HEK293 (cell line): ENCODE measurements around the gene TOPORS.

Source experiments
- HOXA7 ChIP-seq: sonication (generic); formaldehyde crosslinking; IDR thresholded peaks from 2 replicates; pipeline ENCODE4 v1.8.1; 2022; ENCODE audit warnings: missing genetic modification reagents, borderline replicate concordance
- TF ChIP-seq, protein P1 (sequence below): fragments of 450-650 bp; formaldehyde crosslinking; IDR thresholded peaks from 2 replicates; pipeline ENCODE4 v1.5.1; 2016; ENCODE audit warnings: missing biosample characterization, missing genetic modification characterization
- TF ChIP-seq, protein P2 (sequence below): fragments of 450-650 bp; formaldehyde crosslinking; IDR thresholded peaks from 2 replicates; pipeline ENCODE4 v1.5.1; 2016; ENCODE audit warnings: missing biosample characterization, missing genetic modification characterization

DNA sequence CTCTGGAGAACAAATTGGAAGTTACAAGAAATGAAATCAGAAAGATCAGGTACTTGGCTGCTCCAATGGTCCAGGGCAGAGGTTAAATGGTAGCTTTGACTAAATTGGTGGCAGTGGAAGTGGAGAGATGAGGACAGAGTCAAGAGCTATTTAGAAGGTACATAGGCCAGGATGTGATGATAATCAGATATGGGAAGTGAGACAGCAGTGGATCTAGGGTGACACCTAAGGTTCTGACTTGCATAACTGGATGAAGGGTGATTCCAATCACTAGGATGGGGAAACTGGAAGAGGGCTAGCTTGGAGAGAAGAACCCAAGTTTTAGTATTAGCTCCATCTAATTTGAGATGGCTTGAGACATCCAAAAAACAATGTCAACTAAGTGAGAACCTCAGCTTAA is 44.5 kb upstream of the TOPORS start:
- no peak for TF ChIP-seq HOXA7
- TF ChIP-seq, protein P1, sequence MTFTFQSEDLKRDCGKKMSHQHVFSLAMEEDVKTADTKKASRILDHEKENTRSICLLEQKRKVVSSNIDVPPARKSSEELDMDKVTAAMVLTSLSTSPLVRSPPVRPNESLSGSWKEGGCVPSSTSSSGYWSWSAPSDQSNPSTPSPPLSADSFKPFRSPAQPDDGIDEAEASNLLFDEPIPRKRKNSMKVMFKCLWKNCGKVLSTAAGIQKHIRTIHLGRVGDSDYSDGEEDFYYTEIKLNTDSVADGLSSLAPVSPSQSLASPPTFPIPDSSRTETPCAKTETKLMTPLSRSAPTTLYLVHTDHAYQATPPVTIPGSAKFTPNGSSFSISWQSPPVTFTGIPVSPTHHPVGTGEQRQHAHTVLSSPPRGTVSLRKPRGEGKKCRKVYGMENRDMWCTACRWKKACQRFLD (tag by site-specific recombination), result no peak
- TF ChIP-seq, protein P2, sequence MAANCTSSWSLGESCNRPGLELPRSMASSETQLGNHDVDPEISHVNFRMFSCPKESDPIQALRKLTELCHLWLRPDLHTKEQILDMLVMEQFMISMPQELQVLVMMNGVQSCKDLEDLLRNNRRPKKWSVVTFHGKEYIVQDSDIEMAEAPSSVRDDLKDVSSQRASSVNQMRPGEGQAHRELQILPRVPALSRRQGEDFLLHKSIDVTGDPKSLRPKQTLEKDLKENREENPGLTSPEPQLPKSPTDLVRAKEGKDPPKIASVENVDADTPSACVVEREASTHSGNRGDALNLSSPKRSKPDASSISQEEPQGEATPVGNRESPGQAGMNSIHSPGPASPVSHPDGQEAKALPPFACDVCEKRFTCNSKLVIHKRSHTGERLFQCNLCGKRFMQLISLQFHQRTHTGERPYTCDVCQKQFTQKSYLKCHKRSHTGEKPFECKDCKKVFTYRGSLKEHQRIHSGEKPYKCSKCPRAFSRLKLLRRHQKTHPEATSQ (tag by site-specific recombination), result no peak
